A549 (cell line): ENCODE data around the gene RCAN3. TPM values are rescaled to one million over a fixed set of nuclear protein-coding genes. Genes with fewer than 3 reads are reported as not detected.
A peak's percentile ranks its signal among the peaks of the same experiment; 100 is the strongest.

Experiments used
- ATAC-seq, 2 experiments: fragments of 200-7000 bp in 1 of 2; fragments of >200 bp in 1 of 2; cut with Nextera tagmentation in 1 of 2; cut with Tn5 transposase in 1 of 2; 3 replicates each; pipeline versions ENCODE4 v1.8.0 to v1.9.1; 2018 to 2020; ENCODE audit warnings: mild to moderate bottlenecking in 1 of 2, moderate library complexity in 1 of 2
- CTCF ChIA-PET: fragments of 300-600 bp; sonication (Branson Sonifier 250); formaldehyde crosslinking; extraction: SDS; loops from one replicate; lab custom pipeline; 2021; ENCODE audit warnings: antibody characterized with exemption, inconsistent platforms; lab: Yijun Ruan, JAX
- POLR2A ChIA-PET: fragments of 350-600 bp; formaldehyde crosslinking; extraction: SDS; loops from one replicate; lab custom pipeline; 2021; ENCODE audit warnings: antibody characterized with exemption, inconsistent platforms; lab: Yijun Ruan, JAX
- DNase-seq, 2 experiments: peaks; one replicate each; pipeline versions ENCODE4 v3.0.0 to v3.0.0-alpha.2; 2011 to 2016; ENCODE audit warnings: low read depth in 1 of 2, low spot score in 1 of 2
- FAIRE-seq: peaks from 2 replicates; lab custom pipeline; 2011; peaks lifted over from hg19 to GRCh38; lab: Jason Lieb, UNC
- H3K27ac ChIP-seq, 2 experiments: fragments of >200 bp; sonication (Bioruptor Twin); formaldehyde crosslinking; 3 replicates each; pipeline ENCODE4 v1.5.1; 2016 to 2017
- H3K4me1 ChIP-seq: fragments of >200 bp; sonication (Bioruptor Twin); formaldehyde crosslinking; 3 replicates; pipeline ENCODE4 v1.6.1; 2016
- H3K4me2 ChIP-seq: fragments of >200 bp; sonication (Bioruptor Twin); formaldehyde crosslinking; 3 replicates; pipeline ENCODE4 v1.6.1; 2016
- H3K4me3 ChIP-seq: fragments of >200 bp; sonication (Bioruptor Twin); formaldehyde crosslinking; 3 replicates; pipeline ENCODE4 v1.5.1; 2016
- H3K9me3 ChIP-seq: fragments of >200 bp; sonication (Bioruptor Twin); formaldehyde crosslinking; 3 replicates; pipeline ENCODE4 v1.6.1; 2016
- BCL3 ChIP-seq: fragments of >200 bp; sonication (Bioruptor Twin); formaldehyde crosslinking; IDR thresholded peaks from 3 replicates; pipeline ENCODE4 v1.6.1; 2016
- BHLHE40 ChIP-seq: IDR thresholded peaks from 2 replicates; pipeline ENCODE4 v1.6.1; 2012; ENCODE audit warnings: low read depth, low read length, inconsistent platforms
- CBX2 ChIP-seq: fragments of 200-600 bp; sonication (generic); IDR thresholded peaks from 2 replicates; pipeline ENCODE4 v1.6.1; 2016; ENCODE audit warnings: low read depth, mild to moderate bottlenecking, borderline replicate concordance
- EHF ChIP-seq: fragments of 250-450 bp; sonication (Bioruptor Pico); IDR thresholded peaks from 2 replicates; pipeline ENCODE4 v1.5.0; 2020; ENCODE audit warnings: mild to moderate bottlenecking
- EHMT2 ChIP-seq: fragments of 200-600 bp; sonication (generic); IDR thresholded peaks from 2 replicates; pipeline ENCODE4 v1.6.1; 2016; ENCODE audit warnings: antibody characterized with exemption, low read depth, mild to moderate bottlenecking, moderate library complexity
- ELK1 ChIP-seq: fragments of 150-350 bp; IDR thresholded peaks from 2 replicates; pipeline ENCODE4 v1.6.1; 2014; ENCODE audit warnings: low read depth, mild to moderate bottlenecking, low read length
- FOSB ChIP-seq: fragments of 250-450 bp; sonication (Bioruptor Pico); IDR thresholded peaks from 2 replicates; pipeline ENCODE4 v1.5.0; 2020; ENCODE audit warnings: mild to moderate bottlenecking, moderate library complexity
- JUN ChIP-seq, 2 experiments: fragments of >200 bp; sonication (Bioruptor Twin); formaldehyde crosslinking; IDR thresholded peaks; 2 replicates in 1 of 2; 3 replicates in 1 of 2; pipeline ENCODE4 v1.6.1; 2016 to 2017
- KDM5A ChIP-seq: fragments of 200-600 bp; sonication (generic); IDR thresholded peaks from 2 replicates; pipeline ENCODE4 v1.6.1; 2016; ENCODE audit warnings: antibody characterized with exemption, mild to moderate bottlenecking
- MAZ ChIP-seq: fragments of 150-350 bp; IDR thresholded peaks from 2 replicates; pipeline ENCODE4 v1.6.1; 2014; ENCODE audit warnings: antibody characterized with exemption, low read depth, low read length, borderline replicate concordance
- MYC ChIP-seq: IDR thresholded peaks from 2 replicates; pipeline ENCODE4 v1.6.1; 2012; ENCODE audit warnings: mild to moderate bottlenecking, inconsistent platforms, low read length, improper control_type of control experiment, borderline replicate concordance
- NFE2L2 ChIP-seq: fragments of 150-350 bp; conservative IDR thresholded peaks from 2 replicates; pipeline ENCODE4 v1.6.1; 2014; ENCODE audit warnings: low read length
- NR3C1 ChIP-seq: fragments of >200 bp; sonication (Bioruptor Twin); formaldehyde crosslinking; IDR thresholded peaks from 3 replicates; pipeline ENCODE4 v1.6.1; 2017
- POLR2AphosphoS2 ChIP-seq: conservative IDR thresholded peaks from 2 replicates; pipeline ENCODE4 v1.6.1; 2012; ENCODE audit warnings: low read length, improper control_type of control experiment, inconsistent platforms
- RCOR1 ChIP-seq: fragments of 150-350 bp; IDR thresholded peaks from 2 replicates; pipeline ENCODE4 v1.6.1; 2014; ENCODE audit warnings: antibody characterized with exemption, low read length, low read depth
- RNF2 ChIP-seq: fragments of 200-600 bp; sonication (generic); IDR thresholded peaks from 2 replicates; pipeline ENCODE4 v1.6.1; 2016; ENCODE audit warnings: low read depth, mild to moderate bottlenecking, antibody characterized with exemption, moderate library complexity, borderline replicate concordance
- SMC3 ChIP-seq: fragments of >200 bp; sonication (Bioruptor Twin); formaldehyde crosslinking; IDR thresholded peaks from 3 replicates; pipeline ENCODE4 v1.6.1; 2018; ENCODE audit warnings: inconsistent platforms
- TP53 ChIP-seq: fragments of 250-450 bp; sonication (Bioruptor Pico); IDR thresholded peaks from 2 replicates; pipeline ENCODE4 v1.5.0; 2021; ENCODE audit warnings: mild to moderate bottlenecking, moderate library complexity
- WGBS: methylation state at CpG from one replicate; pipeline ENCODE4 v1.1.6; 2017; ENCODE audit errors: missing lambda C conversion rate; 5-methylcytosine and 5-hydroxymethylcytosine counted together
- polyA plus RNA-seq, 4 experiments: library from polyadenylated mRNA; depleted of rRNA in 3 of 4; stranded (reverse); fragments of >200 nt; fragmentation: RNase III in 1 of 4; extraction: RNeasy Plus Mini Kit Qiagen cat#74134 plus additional on column Dnase treatment in 1 of 4; gene quantifications; 2 replicates in 3 of 4; 3 replicates in 1 of 4; pipeline ENCODE4 v1.2.3, GENCODE V29; 2011 to 2017
- TF ChIP-seq, protein P1 (sequence below): fragments of 250-450 bp; sonication (Bioruptor Pico); IDR thresholded peaks from 2 replicates; pipeline ENCODE4 v1.5.0; 2021; ENCODE audit warnings: mild to moderate bottlenecking, moderate library complexity, borderline replicate concordance
- TF ChIP-seq, protein P2 (sequence below): fragments of 450-650 bp; IDR thresholded peaks from 2 replicates; pipeline ENCODE4 v1.6.1; 2014; ENCODE audit warnings: antibody characterized with exemption

Gene RCAN3
- polyA plus RNA-seq, 2 of the 4 experiments (the other 2 are of a cell fraction), result 7.4 to 14.6 TPM

DNA sequence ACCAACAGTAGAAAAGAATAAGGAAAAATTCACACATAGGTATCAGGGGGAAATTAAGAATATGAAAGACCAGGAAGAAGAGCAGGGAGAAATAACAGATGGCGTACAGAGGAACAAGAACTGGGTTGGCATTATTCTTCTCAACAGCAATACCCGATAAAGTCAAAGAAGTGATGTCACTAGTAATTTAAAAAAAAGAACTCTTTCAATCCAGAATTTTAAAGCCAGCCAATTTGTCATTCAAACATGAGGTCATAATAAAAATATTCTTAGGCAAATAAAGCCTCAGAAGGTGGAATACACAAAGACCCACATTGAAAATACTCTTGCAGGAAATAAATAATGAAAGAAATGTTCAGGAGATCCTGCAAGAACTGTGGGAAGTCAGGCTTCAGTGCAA is 62.1 kb downstream of the RCAN3 start:
- Histone ChIP-seq H3K9me3 (no peaks in the 10 kb centered on the region), H3K4me1 (peaks cover 68% of the 10 kb centered on the region), H3K4me2 (peak overlapping the region; percentile 34; the same call in 2 of the 3 replicates), H3K4me3 (no peak overlapping the region), H3K27ac (no peak overlapping the region)
- ChIA-PET CTCF (interaction anchor here (0.8 to 4.4 kb wide), 2 partner anchors 22 to 72 kb away, joined by 3 to 14 read pairs; no protein-coding TSS in a partner anchor), POLR2A (no interaction called here)
- TF ChIP-seq EHMT2, result no peak
- TF ChIP-seq POLR2AphosphoS2, result no peak
- TF ChIP-seq BHLHE40, result no peak
- TF ChIP-seq RNF2, result no peak
- TF ChIP-seq EHF, result no peak
- no peak for TF ChIP-seq MYC
- no peak for TF ChIP-seq TP53 (CRISPR knock-in tag)
- DNase-seq (no peak), FAIRE-seq (no peak), ATAC-seq (no peak)
- WGBS, result 70% methylated on average over 2 of the region's 2 CpGs

- 89% methylated on average over 2 of the region's 3 CpGs for WGBS
- ATAC-seq, result no peak
Measured at GRCh38 chr1:24566236-24566867, 63.7 kb downstream of the RCAN3 start.

GRCh38 chr1:24567792-24568388 is 65.3 kb downstream of the RCAN3 start:
- POLR2A ChIA-PET, result no interaction called here
- CTCF ChIA-PET, result interaction anchor here (0.5 to 1.6 kb wide), 5 partner anchors 10 to 88 kb away, joined by 3 to 4 read pairs (median 3); no protein-coding TSS in a partner anchor
- no peak for FAIRE-seq

More at GRCh38 chr1:24566236-24566867, 63.7 kb downstream of the RCAN3 start:
- POLR2A ChIA-PET, result no interaction called here
- Histone ChIP-seq H3K4me3 (no peak overlapping the region), H3K4me2 (no peak overlapping the region), H3K9me3 (no peaks in the 10 kb centered on the region), H3K27ac (peak overlapping the region in 1 of 2 experiments; percentile 86; a peak in 3 of 6 replicates), H3K4me1 (peaks cover 59% of the 10 kb centered on the region)
- no peak for TF ChIP-seq FOSB (CRISPR knock-in tag)
- no peak for TF ChIP-seq MAZ
- no peak for FAIRE-seq
- no peak for DNase-seq
- CTCF ChIA-PET, result interaction anchor here (4.4 kb wide), 1 partner anchor 20 kb away, joined by 14 read pairs; no protein-coding TSS in a partner anchor

GRCh38 chr1:24568475-24568874 is 65.8 kb downstream of the RCAN3 start:
- WGBS, result 76% methylated on average over 2 of the region's 2 CpGs
- peaks cover 39% of the 10 kb centered on the region for H3K4me1 ChIP-seq
- no peak for TF ChIP-seq NFE2L2
- no peak for TF ChIP-seq NR3C1
- TF ChIP-seq CBX2, result no peak
- no peak for TF ChIP-seq KDM5A
- TF ChIP-seq ELK1, result no peak
- TF ChIP-seq, protein P1, sequence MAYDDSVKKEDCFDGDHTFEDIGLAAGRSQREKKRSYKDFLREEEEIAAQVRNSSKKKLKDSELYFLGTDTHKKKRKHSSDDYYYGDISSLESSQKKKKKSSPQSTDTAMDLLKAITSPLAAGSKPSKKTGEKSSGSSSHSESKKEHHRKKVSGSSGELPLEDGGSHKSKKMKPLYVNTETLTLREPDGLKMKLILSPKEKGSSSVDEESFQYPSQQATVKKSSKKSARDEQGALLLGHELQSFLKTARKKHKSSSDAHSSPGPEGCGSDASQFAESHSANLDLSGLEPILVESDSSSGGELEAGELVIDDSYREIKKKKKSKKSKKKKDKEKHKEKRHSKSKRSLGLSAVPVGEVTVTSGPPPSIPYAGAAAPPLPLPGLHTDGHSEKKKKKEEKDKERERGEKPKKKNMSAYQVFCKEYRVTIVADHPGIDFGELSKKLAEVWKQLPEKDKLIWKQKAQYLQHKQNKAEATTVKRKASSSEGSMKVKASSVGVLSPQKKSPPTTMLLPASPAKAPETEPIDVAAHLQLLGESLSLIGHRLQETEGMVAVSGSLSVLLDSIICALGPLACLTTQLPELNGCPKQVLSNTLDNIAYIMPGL, result no peak
- TF ChIP-seq BCL3, result no peak
- no peak for TF ChIP-seq FOSB (CRISPR knock-in tag)
- no peak for TF ChIP-seq RCOR1
- POLR2A ChIA-PET, result no interaction called here
- H3K4me3 ChIP-seq, result no peak overlapping the region
- ATAC-seq, result 0 out of 6 replicates have a peak, but pooled peaks of 1 of the 2 experiments have one; percentile 8
- H3K27ac ChIP-seq, result peak overlapping the region; percentile 76 to 86
- peak overlapping the region; percentile 87 for H3K4me2 ChIP-seq
- DNase-seq, result no peak
- no peak for FAIRE-seq
- CTCF ChIA-PET, result interaction anchor here (0.5 to 1.6 kb wide), 6 partner anchors 11 to 89 kb away, joined by 3 to 4 read pairs (median 3); no protein-coding TSS in a partner anchor
- no peaks in the 10 kb centered on the region for H3K9me3 ChIP-seq

More at GRCh38 chr1:24567792-24568388, 65.3 kb downstream of the RCAN3 start:
- ATAC-seq (peak; percentile 88 to 92), DNase-seq (peak; percentile 36 to 73)
- peak overlapping the region; percentile 76 to 86 for H3K27ac ChIP-seq
- H3K4me3 ChIP-seq, result 0 out of 3 replicates have a peak overlapping the region, but pooled peaks have one; percentile 16
- no peaks in the 10 kb centered on the region for H3K9me3 ChIP-seq
- H3K4me1 ChIP-seq, result peaks cover 44% of the 10 kb centered on the region
- TF ChIP-seq SMC3, result peak; percentile 36; the same call in 1 of the 3 replicates
- TF ChIP-seq, protein P2, sequence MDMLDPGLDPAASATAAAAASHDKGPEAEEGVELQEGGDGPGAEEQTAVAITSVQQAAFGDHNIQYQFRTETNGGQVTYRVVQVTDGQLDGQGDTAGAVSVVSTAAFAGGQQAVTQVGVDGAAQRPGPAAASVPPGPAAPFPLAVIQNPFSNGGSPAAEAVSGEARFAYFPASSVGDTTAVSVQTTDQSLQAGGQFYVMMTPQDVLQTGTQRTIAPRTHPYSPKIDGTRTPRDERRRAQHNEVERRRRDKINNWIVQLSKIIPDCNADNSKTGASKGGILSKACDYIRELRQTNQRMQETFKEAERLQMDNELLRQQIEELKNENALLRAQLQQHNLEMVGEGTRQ, result no peak
- 0 out of 5 replicates have a peak, but pooled peaks of 1 of the 2 experiments have one; percentile 22 for TF ChIP-seq JUN (IDR thresholded peaks at IDR 0.05)
- peak overlapping the region; percentile 87 for H3K4me2 ChIP-seq
- WGBS, result 13% methylated on average over 17 of the region's 17 CpGs
